ENCODE measurements around the gene DLGAP1.

Gene DLGAP1

DNA sequence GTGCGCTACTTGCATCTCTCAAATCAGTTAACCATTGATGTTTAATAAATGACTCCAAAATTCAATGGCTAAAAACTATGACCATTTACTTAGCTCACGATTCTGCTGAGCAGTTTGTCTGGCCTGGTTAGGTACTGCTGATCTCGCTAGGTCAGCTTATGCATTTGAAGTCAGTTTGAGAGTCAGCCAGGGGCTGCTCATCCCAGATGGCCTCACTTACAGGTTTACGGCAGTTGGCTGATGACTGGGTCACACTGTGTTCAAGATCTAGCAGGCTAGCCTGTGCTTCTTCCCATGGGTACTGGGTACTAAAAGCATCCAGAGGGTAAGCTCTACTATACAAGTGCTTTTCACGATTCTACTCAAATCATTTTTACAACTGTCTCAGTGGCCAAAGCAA lies 122.1 kb downstream of the DLGAP1 start (continued):
- TF ChIP-seq ZNF133 (tag by site-specific recombination; IDR thresholded peaks at IDR 0.05), result no peak
- TF ChIP-seq, protein P1, sequence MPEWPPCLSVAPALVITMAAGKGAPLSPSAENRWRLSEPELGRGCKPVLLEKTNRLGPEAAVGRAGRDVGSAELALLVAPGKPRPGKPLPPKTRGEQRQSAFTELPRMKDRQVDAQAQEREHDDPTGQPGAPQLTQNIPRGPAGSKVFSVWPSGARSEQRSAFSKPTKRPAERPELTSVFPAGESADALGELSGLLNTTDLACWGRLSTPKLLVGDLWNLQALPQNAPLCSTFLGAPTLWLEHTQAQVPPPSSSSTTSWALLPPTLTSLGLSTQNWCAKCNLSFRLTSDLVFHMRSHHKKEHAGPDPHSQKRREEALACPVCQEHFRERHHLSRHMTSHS (tag by site-specific recombination; IDR thresholded peaks at IDR 0.05), result no peak
- TF ChIP-seq ZNF48 (tag by site-specific recombination; IDR thresholded peaks at IDR 0.05), result no peak
- TF ChIP-seq ZNF837 (tag by site-specific recombination; IDR thresholded peaks at IDR 0.05), result no peak
- TF ChIP-seq, protein P2, sequence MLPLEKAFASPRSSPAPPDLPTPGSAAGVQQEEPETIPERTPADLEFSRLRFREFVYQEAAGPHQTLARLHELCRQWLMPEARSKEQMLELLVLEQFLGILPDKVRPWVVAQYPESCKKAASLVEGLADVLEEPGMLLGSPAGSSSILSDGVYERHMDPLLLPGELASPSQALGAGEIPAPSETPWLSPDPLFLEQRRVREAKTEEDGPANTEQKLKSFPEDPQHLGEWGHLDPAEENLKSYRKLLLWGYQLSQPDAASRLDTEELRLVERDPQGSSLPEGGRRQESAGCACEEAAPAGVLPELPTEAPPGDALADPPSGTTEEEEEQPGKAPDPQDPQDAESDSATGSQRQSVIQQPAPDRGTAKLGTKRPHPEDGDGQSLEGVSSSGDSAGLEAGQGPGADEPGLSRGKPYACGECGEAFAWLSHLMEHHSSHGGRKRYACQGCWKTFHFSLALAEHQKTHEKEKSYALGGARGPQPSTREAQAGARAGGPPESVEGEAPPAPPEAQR (tag by site-specific recombination; IDR thresholded peaks at IDR 0.05), result no peak
- no peak for TF ChIP-seq REPIN1 (tag by site-specific recombination; IDR thresholded peaks at IDR 0.05; ENCODE audit: low read depth)
- TF ChIP-seq ZBTB48 (tag by site-specific recombination; IDR thresholded peaks at IDR 0.05), result no peak
- TF ChIP-seq ZNF561 (tag by site-specific recombination; IDR thresholded peaks at IDR 0.05; ENCODE audit: borderline replicate concordance), result no peak
- TF ChIP-seq, protein P3, sequence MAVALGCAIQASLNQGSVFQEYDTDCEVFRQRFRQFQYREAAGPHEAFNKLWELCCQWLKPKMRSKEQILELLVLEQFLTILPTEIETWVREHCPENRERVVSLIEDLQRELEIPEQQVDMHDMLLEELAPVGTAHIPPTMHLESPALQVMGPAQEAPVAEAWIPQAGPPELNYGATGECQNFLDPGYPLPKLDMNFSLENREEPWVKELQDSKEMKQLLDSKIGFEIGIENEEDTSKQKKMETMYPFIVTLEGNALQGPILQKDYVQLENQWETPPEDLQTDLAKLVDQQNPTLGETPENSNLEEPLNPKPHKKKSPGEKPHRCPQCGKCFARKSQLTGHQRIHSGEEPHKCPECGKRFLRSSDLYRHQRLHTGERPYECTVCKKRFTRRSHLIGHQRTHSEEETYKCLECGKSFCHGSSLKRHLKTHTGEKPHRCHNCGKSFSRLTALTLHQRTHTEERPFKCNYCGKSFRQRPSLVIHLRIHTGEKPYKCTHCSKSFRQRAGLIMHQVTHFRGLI (tag by site-specific recombination; IDR thresholded peaks at IDR 0.05), result no peak
- TF ChIP-seq, protein P4, sequence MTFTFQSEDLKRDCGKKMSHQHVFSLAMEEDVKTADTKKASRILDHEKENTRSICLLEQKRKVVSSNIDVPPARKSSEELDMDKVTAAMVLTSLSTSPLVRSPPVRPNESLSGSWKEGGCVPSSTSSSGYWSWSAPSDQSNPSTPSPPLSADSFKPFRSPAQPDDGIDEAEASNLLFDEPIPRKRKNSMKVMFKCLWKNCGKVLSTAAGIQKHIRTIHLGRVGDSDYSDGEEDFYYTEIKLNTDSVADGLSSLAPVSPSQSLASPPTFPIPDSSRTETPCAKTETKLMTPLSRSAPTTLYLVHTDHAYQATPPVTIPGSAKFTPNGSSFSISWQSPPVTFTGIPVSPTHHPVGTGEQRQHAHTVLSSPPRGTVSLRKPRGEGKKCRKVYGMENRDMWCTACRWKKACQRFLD (tag by site-specific recombination; IDR thresholded peaks at IDR 0.05), result no peak

DNA sequence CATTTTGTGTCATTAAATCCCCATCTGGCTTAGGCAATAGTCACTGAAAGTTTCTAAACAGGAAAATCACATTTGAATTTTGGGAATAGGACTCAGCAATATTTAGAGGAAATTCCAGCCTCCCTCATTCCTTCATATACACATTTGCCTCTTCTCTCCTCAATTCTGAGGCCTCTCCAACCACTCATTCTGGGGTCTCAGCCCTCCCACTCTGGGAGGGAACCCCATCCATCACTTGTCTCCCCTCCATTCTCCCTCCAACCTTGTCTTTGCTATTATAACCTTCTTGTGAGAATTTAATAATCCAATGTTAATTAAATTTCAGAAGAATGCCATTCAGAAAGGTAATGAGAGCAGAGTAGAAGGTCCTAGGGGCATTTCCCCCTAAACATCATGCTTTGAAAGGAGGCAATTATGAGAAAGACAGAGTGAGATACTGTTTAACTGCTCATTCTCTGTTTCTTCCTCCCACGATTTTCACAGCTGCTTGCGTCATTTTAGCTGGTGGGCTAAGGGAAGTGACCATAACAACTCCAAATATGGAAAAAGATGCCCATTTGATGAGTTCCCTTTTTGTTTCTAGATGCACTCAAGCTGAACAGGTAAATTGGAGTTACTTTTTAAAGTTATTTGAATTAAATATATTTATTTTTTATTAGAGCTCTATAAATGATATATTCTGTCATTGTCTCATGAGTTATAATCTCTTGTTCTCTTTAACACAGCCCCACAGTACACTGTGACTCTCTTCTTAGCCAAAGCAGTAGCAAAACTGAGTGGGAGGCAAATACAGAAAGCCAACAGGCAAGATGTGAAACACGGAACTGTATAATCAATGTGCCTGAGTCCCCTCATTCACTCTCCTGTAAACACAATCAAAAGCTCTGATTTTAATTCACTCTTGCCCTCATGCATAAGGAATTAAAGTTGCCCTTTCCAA lies 135.1 kb downstream of the DLGAP1 start:
- no peaks in the 10 kb centered on the region for H3K9me3 ChIP-seq (ENCODE audit: control insufficient read depth, insufficient read depth, low read depth, low read length)
- H3K4me1 ChIP-seq (ENCODE audit: control insufficient read depth, insufficient read depth, low read length), result no peaks in the 10 kb centered on the region
- CTCF ChIA-PET, result interaction anchor here (0.7 kb wide), 1 partner anchor 223 kb away, joined by 3 read pairs; no protein-coding TSS in a partner anchor
- no peak overlapping the region for H3K27ac ChIP-seq (ENCODE audit: extremely low read depth, low read depth, low read length)
- H3K36me3 ChIP-seq (ENCODE audit: control insufficient read depth in 2 of 2, insufficient read depth in 1 of 2, low read length in 2 of 2), result no peaks in the 10 kb centered on the region
- TF ChIP-seq OVOL3 (tag by site-specific recombination; IDR thresholded peaks at IDR 0.05) (no peak), ZNF707 (tag by site-specific recombination; IDR thresholded peaks at IDR 0.05) (no peak), ZNF501 (tag by site-specific recombination; IDR thresholded peaks at IDR 0.05) (no peak), ZNF350 (tag by site-specific recombination; IDR thresholded peaks at IDR 0.05) (no peak), ZNF747 (tag by site-specific recombination; IDR thresholded peaks at IDR 0.05) (no peak), ZNF354C (tag by site-specific recombination; IDR thresholded peaks at IDR 0.05; ENCODE audit: borderline replicate concordance, low read depth) (no peak), GLI2 (tag by site-specific recombination; IDR thresholded peaks at IDR 0.05; ENCODE audit: borderline replicate concordance, low read depth) (no peak), ZNF16 (tag by site-specific recombination; IDR thresholded peaks at IDR 0.05; ENCODE audit: low read depth) (no peak), GLIS1 (tag by site-specific recombination; IDR thresholded peaks at IDR 0.05) (no peak), ZNF239 (tag by site-specific recombination; IDR thresholded peaks at IDR 0.05) (no peak), KLF8 (tag by site-specific recombination; IDR thresholded peaks at IDR 0.05) (no peak), ZSCAN16 (tag by site-specific recombination; IDR thresholded peaks at IDR 0.05) (no peak), ZNF211 (tag by site-specific recombination; IDR thresholded peaks at IDR 0.05; ENCODE audit: low read depth) (no peak)
- TF ChIP-seq, protein P1 (tag by site-specific recombination; IDR thresholded peaks at IDR 0.05), result no peak
- TF ChIP-seq, protein P5, sequence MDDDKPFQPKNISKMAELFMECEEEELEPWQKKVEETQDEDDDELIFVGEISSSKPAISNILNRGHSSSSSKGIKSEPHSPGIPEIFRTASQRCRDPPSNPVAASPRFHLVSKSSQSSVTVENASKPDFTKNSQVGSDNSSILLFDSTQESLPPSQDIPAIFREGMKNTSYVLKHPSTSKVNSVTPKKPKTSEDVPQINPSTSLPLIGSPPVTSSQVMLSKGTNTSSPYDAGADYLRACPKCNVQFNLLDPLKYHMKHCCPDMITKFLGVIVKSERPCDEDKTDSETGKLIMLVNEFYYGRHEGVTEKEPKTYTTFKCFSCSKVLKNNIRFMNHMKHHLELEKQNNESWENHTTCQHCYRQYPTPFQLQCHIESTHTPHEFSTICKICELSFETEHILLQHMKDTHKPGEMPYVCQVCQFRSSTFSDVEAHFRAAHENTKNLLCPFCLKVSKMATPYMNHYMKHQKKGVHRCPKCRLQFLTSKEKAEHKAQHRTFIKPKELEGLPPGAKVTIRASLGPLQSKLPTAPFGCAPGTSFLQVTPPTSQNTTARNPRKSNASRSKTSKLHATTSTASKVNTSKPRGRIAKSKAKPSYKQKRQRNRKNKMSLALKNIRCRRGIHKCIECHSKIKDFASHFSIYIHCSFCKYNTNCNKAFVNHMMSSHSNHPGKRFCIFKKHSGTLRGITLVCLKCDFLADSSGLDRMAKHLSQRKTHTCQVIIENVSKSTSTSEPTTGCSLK (tag by site-specific recombination; IDR thresholded peaks at IDR 0.05), result no peak
- TF ChIP-seq, protein P6, sequence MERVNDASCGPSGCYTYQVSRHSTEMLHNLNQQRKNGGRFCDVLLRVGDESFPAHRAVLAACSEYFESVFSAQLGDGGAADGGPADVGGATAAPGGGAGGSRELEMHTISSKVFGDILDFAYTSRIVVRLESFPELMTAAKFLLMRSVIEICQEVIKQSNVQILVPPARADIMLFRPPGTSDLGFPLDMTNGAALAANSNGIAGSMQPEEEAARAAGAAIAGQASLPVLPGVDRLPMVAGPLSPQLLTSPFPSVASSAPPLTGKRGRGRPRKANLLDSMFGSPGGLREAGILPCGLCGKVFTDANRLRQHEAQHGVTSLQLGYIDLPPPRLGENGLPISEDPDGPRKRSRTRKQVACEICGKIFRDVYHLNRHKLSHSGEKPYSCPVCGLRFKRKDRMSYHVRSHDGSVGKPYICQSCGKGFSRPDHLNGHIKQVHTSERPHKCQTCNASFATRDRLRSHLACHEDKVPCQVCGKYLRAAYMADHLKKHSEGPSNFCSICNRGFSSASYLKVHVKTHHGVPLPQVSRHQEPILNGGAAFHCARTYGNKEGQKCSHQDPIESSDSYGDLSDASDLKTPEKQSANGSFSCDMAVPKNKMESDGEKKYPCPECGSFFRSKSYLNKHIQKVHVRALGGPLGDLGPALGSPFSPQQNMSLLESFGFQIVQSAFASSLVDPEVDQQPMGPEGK (tag by site-specific recombination; IDR thresholded peaks at IDR 0.05), result no peak
- POLR2A ChIA-PET, result no interaction called here
- H3K4me3 ChIP-seq (ENCODE audit: low read depth, low read length), result no peak overlapping the region
